Endometrial microvascular endothelial cells (primary cell): ENCODE measurements around the gene RAD51. TPM values are rescaled to one million over a fixed set of nuclear protein-coding genes. Genes with fewer than 3 reads are reported as not detected.
"Not testable (repeated sequence)": the region's sequence is repeated elsewhere in the genome, so short reads cannot be mapped to it uniquely, and the experiment has no call there.

Source experiments
- in situ Hi-C: cut with HindIII; loops from 2 replicates; pipeline ENCODE4 v1.10.0; 2017; ENCODE audit warnings: low sequenced_read_pairs, low pct_unique_long_range_greater_than_20kb; ENCODE audit errors: inconsistent ontology term
- total RNA-seq: library from RNA; depleted of rRNA; stranded (reverse); fragments of >200 nt; gene quantifications from one replicate; pipeline ENCODE4 v1.2.3, GENCODE V29; 2015; ENCODE audit errors: inconsistent ontology term

RAD51 gene
- 13.0 TPM for total RNA-seq

- in situ Hi-C loops: no loop called here
Measured at GRCh38 chr15:40694688-40695468, at the start of gene RAD51. Gene RAD51, plus strand, starts transcription at chr15:40695174. Its CDS starts 3,585 bp downstream, at chr15:40698759.

DNA sequence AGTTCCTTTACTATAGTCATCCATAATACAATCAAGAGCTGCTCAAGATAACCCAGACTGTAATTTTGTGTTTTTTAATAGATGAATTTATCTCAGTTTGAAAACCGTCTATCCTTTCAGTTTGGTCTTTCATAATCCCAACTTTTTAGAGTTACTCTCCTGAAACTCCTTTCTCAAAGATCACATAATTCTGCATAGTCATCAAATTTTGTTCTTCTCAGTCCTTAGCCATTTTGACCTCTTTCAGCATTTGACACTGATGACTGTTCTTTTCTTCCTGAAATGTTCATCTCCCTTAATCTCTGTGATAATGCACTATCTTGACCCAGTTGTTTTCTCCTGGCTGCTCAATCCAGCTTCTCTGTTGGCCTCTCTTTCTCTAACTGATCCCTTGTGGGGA, 47.5 kb upstream of the RAD51 start:
- in situ Hi-C loops: no loop called here

GRCh38 chr15:40650479-40650878, 44.5 kb upstream of the RAD51 start:
- in situ Hi-C loops: no loop called here

- in situ Hi-C loops: no loop called here
Measured at GRCh38 chr15:40660686-40661085, 34.3 kb upstream of the RAD51 start.

DNA sequence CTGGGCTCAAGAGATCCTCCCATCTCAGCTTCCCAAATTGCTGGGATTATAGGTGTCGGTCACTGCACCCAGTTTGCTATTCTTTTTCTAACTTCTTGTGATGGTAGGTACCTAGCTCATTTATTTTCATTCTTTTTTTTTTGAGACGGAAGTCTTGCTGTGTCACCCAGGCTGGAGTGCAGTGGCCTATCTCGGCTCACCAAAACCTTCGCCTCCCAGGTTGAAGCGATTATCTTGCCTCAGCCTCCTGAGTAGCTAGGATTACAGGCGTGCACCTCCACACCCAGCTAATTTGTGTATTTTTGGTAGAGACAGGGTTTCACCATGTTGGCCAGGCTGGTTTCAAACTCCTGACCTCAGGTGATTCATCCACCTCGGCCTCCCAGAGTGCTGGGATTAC, 30.1 kb upstream of the RAD51 start:
- in situ Hi-C loops: no loop called here

DNA sequence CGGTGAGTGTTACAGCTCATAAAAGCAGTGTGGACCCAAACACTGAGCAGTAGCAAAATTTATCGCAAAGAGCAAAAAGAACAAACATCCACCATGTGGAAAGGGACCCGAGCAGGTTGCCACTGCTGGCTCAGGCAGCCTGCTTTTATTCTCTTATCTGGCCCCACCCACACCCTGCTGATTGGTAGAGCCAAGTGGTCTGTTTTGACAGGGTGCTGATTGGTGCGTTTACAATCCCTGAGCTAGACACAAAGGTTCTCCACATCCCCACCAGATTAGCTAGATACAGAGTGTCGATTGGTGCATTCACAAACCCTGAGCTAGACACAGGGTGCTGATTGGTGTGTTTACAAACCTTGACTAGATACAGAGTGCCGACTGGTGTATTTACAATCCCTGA, 18.7 kb upstream of the RAD51 start:
- in situ Hi-C loops: not testable (repeated sequence)

DNA sequence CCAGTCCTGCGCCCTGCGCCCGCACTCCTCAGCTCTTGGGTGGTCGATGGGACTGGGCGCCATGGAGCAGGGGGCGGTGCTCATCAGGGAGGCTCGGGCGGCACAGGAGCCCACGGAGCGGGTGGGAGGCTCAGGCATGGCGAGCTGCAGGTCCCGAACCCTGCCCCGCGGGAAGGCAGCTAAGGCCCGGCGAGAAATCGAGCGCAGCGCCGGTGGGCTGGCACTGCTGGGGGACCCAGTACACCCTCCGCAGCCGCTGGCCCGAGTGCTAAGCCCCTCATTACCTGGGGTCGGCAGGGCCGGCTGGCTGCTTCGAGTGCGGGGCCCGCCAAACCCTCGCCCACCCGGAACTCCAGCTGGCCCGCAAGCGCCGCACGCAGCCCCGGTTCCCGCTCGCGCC, 18.1 kb upstream of the RAD51 start:
- in situ Hi-C loops: not testable (repeated sequence)

DNA sequence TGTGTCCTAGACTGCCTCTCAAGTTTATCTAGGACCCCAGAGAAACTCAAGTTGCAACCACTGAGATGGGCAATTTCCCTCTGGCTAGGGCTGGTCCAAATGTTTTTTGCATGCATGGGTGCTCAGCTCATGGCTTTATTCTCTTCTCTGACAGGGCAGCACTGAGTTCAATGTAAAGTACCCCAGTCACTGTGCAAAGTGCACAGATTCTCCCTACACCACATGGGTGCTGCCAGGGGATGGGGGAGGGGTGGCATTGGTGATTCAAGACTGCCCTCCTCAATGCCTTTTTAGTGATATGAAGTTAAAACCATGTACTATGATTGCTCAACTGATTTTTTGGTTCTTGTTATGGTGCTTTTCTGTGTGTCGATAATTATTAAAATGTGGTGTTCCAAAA, 14.8 kb upstream of the RAD51 start:
- in situ Hi-C loops: no loop called here

DNA sequence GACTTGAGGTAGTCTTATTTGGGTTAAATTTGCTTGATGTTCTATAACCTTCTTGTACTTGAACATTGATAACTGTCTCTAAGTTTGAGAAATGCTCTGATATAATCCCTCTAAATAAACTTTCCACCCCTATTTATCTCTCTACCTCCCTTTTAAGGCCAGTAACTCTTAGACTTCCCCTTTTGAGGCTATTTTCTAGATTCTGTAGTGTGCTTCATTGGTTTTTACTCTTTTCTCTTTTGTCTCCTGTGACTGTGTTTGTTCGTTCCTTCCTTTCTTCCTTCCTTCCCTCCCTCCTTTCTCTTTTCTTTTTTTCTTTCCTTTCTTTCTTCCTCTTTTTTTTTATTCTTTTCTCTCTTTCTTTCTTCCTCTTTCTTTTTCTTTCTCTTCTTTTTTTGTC, 14.0 kb upstream of the RAD51 start:
- in situ Hi-C loops: not testable (repeated sequence)

DNA sequence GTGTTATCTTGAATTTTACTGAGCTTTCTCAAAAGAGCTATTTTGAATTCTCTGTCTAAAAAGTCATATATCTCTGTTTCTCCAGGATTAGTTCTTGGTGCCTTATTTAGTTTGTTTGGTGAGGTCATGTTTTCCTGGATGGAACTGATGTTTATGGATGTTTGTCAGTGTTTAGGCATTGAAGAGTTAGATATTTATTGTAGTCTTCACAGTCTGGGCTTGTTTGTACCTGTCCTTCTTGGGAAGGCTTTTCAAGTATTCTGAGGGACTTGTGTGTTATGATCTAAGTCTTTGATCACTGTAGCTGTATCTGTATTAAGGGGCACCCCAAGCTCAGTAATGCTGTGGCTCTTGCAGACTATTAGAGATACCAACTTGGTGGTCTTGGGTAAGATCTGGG, 10.6 kb upstream of the RAD51 start:
- in situ Hi-C loops: no loop called here

GRCh38 chr15:40685376-40685775, 9.6 kb upstream of the RAD51 start:
- in situ Hi-C loops: no loop called here

GRCh38 chr15:40688932-40689799, 5.8 kb upstream of the RAD51 start:
- in situ Hi-C loops: no loop called here

DNA sequence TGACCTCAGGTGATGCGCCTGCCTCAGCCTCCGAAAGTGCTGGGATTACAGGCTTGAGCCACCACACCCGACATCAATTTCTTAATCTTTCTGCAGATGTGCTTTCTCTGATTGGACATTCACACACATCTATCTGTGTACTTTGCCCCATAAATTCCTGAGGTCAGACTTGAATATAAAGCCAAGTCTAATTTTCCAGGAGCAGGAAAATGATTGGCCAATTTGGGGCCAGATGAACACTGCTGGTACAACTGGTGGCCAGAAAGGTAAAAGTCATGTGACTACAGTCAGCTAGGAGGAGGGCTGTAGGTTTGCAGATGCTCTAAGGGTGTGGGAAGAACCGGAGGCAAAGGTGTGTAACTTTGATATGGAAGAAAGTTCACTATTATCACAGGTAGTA, 3.2 kb upstream of the RAD51 start:
- in situ Hi-C loops: no loop called here

GRCh38 chr15:40693904-40694687, 878 bp upstream of the RAD51 start:
- in situ Hi-C loops: no loop called here

- in situ Hi-C loops: no loop called here
Measured at GRCh38 chr15:40695469-40695890, 506 bp downstream of the RAD51 start.

DNA sequence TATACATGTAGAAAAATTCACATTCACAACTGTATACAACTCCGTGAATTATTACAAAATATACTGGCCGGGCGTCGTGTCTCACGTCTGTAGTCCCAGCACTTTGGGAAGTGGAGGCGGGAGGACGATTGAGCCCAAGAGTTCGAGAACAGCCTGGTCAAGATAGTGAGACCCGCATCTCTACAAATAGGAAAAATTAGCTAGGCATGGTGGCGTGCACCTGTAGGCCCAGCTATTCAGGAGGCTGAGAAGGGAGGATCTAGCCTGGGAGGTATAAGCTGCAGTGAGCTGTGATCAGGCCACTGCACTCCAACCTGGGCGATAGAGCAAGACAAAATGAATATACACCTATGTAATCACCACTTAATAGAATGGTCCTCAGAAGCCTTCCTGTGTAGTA, 1.3 kb downstream of the RAD51 start:
- in situ Hi-C loops: no loop called here

GRCh38 chr15:40697916-40698315, 2.9 kb downstream of the RAD51 start:
- in situ Hi-C loops: no loop called here

GRCh38 chr15:40702077-40702476, 7.1 kb downstream of the RAD51 start:
- in situ Hi-C loops: no loop called here

DNA sequence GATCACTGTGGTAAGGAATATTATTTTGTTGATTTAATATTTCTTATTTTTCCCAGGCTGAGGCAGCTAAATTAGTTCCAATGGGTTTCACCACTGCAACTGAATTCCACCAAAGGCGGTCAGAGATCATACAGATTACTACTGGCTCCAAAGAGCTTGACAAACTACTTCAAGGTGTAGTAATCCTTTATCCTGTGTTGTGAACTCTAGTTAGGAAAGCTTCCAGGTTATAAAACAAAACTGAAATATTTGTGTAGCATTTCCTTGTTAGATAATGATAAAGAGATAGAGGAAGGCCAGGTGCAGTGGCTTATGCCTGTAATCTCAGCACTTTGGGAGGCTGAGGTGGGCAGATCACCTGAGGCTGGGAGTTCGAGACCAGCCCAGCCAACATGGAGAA, 11.1 kb downstream of the RAD51 start:
- in situ Hi-C loops: no loop called here
